Heart left ventricle (tissue), 13 donors: ENCODE data around the gene PLET1.
"Not testable (repeated sequence)": the region's sequence is repeated elsewhere in the genome, so short reads cannot be mapped to it uniquely, and the experiment has no call there.

Experiments
- CTCF ChIP-seq, 12 donors: fragments of 200-600 bp; sonication (generic) in 4 of 12; IDR thresholded peaks; one replicate each; pipeline versions ENCODE4 v1.5.0 to v1.8.0; 2018 to 2022; ENCODE audit warnings: antibody characterized with exemption in 12 of 12, mild to moderate bottlenecking in 5 of 12
- POLR2A ChIP-seq, 2 donors: fragments of 450-650 bp; IDR thresholded peaks; one replicate each; pipeline ENCODE4 v1.6.1; 2017; ENCODE audit warnings: antibody characterized with exemption in 2 of 2, mild to moderate bottlenecking in 2 of 2, moderate library complexity in 2 of 2
- donor health status: ischemic (EF 13 %, LVEDD 7.1; RV severe dilation, severe dysfunction).
- donor health status: DM: no; HTN: yes; CAD: no.
- donor health status: DM: no; HTN: no; CAD: no.
- donor health status: ischemic (EF 25% LVEDD 6.9; RV normal size, moderate dysfunction).
- donor health status: ischemic (EF 25% LVEDD 5.7; RV mildly dilated, moderate dysfunction).
- donor health status: ischemic (EF 35%, LVEDD 5.7; RV mildly dilated, moderate dysfunction).
- donor health status: nonischemic (EF 11% LVEDD 7.7; RV severe dilation, severe dysfunction).
- donor health status: DM: yes; HTN: yes; CAD: no.
- donor health status: PGD.
- donor health status: ischemic (EF 29% LVEDD 5.4; RV normal size, mild dysfunction).
- donor health status: nonischemic (EF 23%, LVEDD 6.1; RV moderate dilation, normal function).

GRCh38 chr11:112199101-112199500 is 61.6 kb downstream of the PLET1 start:
- TF ChIP-seq CTCF, POLR2A (IDR thresholded peaks at IDR 0.05): not testable (repeated sequence)
